Neural cell (in vitro differentiated cells): ENCODE measurements around the gene RNU2-63P.
"Not testable (repeated sequence)": the region's sequence is repeated elsewhere in the genome, so short reads cannot be mapped to it uniquely, and the experiment has no call there.

ENCODE experiments used
- CTCF ChIP-seq: fragments of 450-650 bp; IDR thresholded peaks from 2 replicates; pipeline ENCODE4 v1.5.1; 2014; ENCODE audit warnings: antibody characterized with exemption, mild to moderate bottlenecking, moderate library complexity; ENCODE audit not compliant: poor library complexity, severe bottlenecking
- EP300 ChIP-seq: fragments of 450-650 bp; conservative IDR thresholded peaks from 2 replicates; pipeline ENCODE4 v1.6.1; 2014; ENCODE audit warnings: antibody characterized with exemption, mild to moderate bottlenecking, moderate library complexity; ENCODE audit not compliant: poor library complexity, severe bottlenecking
- EZH2 ChIP-seq: fragments of 200-600, 300-800 bp; shearing (Covaris generic), sonication (generic); IDR thresholded peaks from 2 replicates; pipeline ENCODE4 v1.6.1; 2014; ENCODE audit warnings: antibody characterized with exemption, low read length, borderline replicate concordance, mild to moderate bottlenecking; ENCODE audit not compliant: insufficient read depth, poor library complexity, severe bottlenecking
- MXI1 ChIP-seq: fragments of 450-650 bp; conservative IDR thresholded peaks from 2 replicates; pipeline ENCODE4 v1.6.1; 2014; ENCODE audit warnings: antibody characterized with exemption, mild to moderate bottlenecking; ENCODE audit not compliant: poor library complexity, severe bottlenecking
- POLR2AphosphoS5 ChIP-seq: IDR thresholded peaks from 2 replicates; pipeline ENCODE4 v1.6.1; 2012
- RAD21 ChIP-seq: fragments of 450-650 bp; conservative IDR thresholded peaks from 2 replicates; pipeline ENCODE4 v1.6.1; 2014; ENCODE audit warnings: antibody characterized with exemption, mild to moderate bottlenecking, moderate library complexity
- REST ChIP-seq: IDR thresholded peaks from 2 replicates; pipeline ENCODE4 v1.6.1; 2012; ENCODE audit warnings: borderline replicate concordance
- SMC3 ChIP-seq: fragments of 450-650 bp; conservative IDR thresholded peaks from 2 replicates; pipeline ENCODE4 v1.6.1; 2014; ENCODE audit warnings: antibody characterized with exemption, mild to moderate bottlenecking, moderate library complexity; ENCODE audit not compliant: poor library complexity
- TAF1 ChIP-seq: IDR thresholded peaks from 2 replicates; pipeline ENCODE4 v1.6.1; 2012; ENCODE audit warnings: low read depth

GRCh38 chr2:88000474-88000873 is 15.9 kb downstream of the RNU2-63P start:
- TF ChIP-seq CTCF, EP300, EZH2, REST, TAF1, POLR2AphosphoS5, SMC3, RAD21, MXI1: not testable (repeated sequence)
